AG09319 (cell line): Measurements from ENCODE around the gene SSRP1.

Experiments used
- DNase-seq: peaks from one replicate; pipeline ENCODE4 v3.0.0-alpha.2; 2010; ENCODE audit warnings: low read depth; ENCODE audit errors: extremely low read depth
- CTCF ChIP-seq: IDR thresholded peaks from 2 replicates; pipeline ENCODE4 v1.5.1; 2011; ENCODE audit warnings: low read depth, mild to moderate bottlenecking, inconsistent platforms, low read length, moderate library complexity

Gene SSRP1

GRCh38 chr11:57374966-57375365 lies 39.3 kb upstream of the SSRP1 start:
- no peak for TF ChIP-seq CTCF
- no peak for DNase-seq

DNA sequence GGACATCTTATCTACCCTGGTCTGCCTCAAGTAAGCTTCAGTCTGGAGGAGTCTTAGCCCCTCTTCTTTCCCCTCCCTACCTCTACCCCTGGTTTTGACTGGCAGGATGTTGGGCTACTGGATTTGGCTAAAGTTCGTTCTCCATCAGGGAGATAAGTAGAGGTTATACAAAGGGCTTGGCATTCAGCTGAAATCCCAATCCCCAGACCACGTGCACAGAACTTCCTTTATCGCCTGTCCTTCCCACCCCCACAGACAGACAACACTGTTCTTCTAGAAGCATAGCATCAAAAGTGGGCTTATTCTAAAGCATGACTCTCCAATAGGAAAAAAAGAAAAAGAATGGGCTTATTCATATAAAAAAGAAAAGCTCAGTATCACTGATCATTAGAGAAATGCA lies 37.5 kb upstream of the SSRP1 start:
- no peak for TF ChIP-seq CTCF
- DNase-seq, result no peak

DNA sequence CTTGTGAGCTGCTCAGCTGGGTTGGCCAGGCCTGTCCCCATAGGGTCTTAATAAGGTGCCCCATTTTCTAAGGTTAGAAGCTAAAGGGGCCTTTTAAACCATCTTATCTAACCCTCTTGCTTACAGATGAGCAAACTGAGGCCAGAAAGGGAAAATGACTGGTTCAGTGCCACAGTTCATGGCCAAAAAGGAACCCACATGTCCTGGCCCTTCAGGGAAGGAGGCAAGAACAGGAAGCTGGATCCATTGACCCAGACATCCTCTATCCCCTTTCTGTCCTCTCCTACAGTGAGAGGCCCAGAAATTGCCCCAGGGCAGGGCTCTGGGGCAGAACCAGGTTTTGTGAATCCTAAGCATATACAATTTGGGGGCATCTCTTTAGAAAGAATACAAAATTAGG lies 35.2 kb upstream of the SSRP1 start:
- no peak for TF ChIP-seq CTCF
- DNase-seq, result no peak

- TF ChIP-seq CTCF, result no peak
- no peak for DNase-seq
These were observed 34.6 kb upstream of the SSRP1 start for GRCh38 chr11:57370251-57370650.

DNA sequence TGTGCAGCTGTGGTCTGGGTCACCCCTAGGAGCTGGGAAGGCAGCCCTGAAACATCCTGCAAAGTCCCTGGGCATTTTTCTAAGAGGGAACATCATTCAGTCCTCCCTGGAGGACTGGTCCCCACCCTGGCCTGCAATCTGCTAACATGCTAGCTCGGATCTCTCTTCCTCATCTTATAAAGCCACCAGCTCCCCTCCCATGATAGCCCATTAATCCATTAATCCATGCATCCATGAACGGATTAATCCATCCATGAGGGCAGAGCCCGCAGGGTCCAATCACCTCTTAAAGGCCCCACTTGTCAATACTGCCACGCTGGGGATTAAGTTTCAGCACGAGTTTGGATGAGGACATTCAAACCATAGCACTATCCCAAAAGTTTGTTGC lies 33.1 kb upstream of the SSRP1 start:
- DNase-seq, result no peak
- no peak for TF ChIP-seq CTCF

DNA sequence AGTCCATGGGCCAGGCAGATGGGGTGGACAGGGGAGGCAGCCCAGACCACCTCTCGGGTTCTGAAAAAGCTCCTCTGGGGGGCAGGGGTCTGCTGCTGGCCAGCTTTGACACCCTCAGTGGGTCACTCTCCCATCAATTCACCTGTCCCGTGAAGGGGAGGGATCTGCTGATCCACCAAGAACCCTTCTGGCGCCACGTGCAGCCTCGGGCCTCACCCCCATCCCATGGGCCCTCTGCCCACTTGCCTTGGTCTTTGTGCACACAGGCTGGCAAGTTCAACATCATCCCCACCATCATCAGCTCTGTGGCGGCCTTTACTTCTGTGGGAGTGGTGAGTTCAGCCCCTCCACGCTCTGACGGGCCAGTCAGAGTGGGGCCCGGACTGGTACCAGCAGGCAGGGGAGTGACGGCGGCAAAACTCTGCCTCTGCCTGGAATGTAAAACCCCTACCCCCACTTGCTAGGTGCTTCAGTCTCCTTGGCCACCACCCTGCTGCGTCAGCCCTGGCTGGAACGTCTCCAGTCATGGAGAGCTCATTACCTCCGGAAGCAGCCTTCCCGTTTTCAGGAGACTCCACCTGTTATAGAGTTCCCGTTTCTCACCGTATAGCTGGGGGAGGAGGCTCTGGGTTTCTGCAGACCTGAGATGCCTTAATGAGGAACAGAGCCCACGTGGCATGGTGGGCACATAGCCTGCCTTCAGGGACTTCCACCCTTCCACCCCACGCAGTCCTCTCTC lies 32.6 kb upstream of the SSRP1 start:
- no peak for TF ChIP-seq CTCF
- DNase-seq, result no peak

DNA sequence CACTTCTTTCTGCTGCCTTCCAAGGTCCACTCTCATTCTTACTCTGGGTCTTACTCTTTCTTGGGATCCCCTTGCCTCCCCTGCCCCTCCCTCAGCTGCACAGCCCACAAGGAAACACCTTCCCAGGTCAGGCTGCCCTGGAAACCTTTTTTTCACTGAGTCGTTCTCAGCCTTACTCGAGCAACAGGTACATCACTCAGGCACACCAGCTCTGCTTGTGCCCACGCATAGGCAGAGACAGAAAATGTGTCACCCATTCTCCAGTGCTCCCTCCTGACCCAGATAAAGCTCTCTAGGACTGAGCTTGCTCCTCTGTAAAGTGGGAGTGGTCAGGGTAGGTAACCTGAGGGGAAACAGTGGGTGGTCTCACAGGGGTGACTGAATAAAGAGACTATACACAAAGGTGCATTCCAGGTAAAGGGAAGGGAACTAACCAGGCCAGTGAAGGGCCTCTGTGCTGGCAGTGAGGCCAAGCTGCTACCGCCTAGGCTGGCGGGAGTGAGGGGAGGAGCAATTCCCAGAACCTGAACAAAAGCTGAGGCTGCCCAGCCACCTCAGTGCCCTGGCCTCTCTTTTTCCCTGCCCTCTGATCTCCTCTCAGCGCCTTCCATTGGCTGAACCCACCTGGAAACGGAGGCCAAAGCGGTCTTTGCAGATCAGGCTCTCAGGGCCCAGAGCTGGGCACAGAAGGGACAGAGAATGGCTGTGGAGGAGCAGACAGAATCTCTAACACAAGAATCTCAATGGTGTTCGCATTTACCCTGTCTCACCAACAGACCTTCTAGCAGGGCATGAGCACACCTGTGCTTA lies 29.4 kb upstream of the SSRP1 start:
- no peak for DNase-seq
- TF ChIP-seq CTCF, result no peak
